K562 (cell line): Measurements from ENCODE around the gene TP73. TPM values are rescaled to one million over a fixed set of nuclear protein-coding genes. Genes with fewer than 3 reads are reported as not detected.

ENCODE experiments used
- KAT2B ChIP-seq: IDR thresholded peaks from one replicate; pipeline ENCODE4 v1.6.1; 2012; ENCODE audit warnings: low read depth, mild to moderate bottlenecking, control low read depth, inconsistent platforms, low read length, moderate library complexity
- LARP7 ChIP-seq: fragments of 450-650 bp; IDR thresholded peaks from 2 replicates; pipeline ENCODE4 v1.6.1; 2016
- MEIS2 ChIP-seq: fragments of 450-650 bp; IDR thresholded peaks from 2 replicates; pipeline ENCODE4 v1.6.1; 2014; ENCODE audit warnings: mild to moderate bottlenecking; ENCODE audit not compliant: partially characterized antibody
- PTRF ChIP-seq: fragments of 450-650 bp; IDR thresholded peaks from 2 replicates; pipeline ENCODE4 v1.6.1; 2016; ENCODE audit warnings: mild to moderate bottlenecking, missing genetic modification characterization, missing compliant biosample characterization
- RCOR1 ChIP-seq, 2 experiments: IDR thresholded peaks; 2 replicates each; pipeline ENCODE4 v1.6.1; 2012; ENCODE audit warnings: low read depth in 2 of 2, low read length in 2 of 2, borderline replicate concordance in 1 of 2, improper control_type of control experiment in 1 of 2
- ZBTB17 ChIP-seq: fragments of 450-650 bp; formaldehyde crosslinking; IDR thresholded peaks from 2 replicates; pipeline ENCODE4 v1.4.0; 2020; ENCODE audit warnings: mild to moderate bottlenecking
- ZNF197 ChIP-seq: fragments of 200-800 bp; sonication (Bioruptor generic); IDR thresholded peaks from 2 replicates; pipeline ENCODE4 v1.6.1; 2016; ENCODE audit warnings: low read depth, missing genetic modification characterization, missing compliant biosample characterization
- ZNF239 ChIP-seq: fragments of 250-450 bp; sonication (Bioruptor Pico); IDR thresholded peaks from 2 replicates; pipeline ENCODE4 v1.4.0; 2020; ENCODE audit warnings: mild to moderate bottlenecking
- ZNF696 ChIP-seq: fragments of 250-450 bp; sonication (Bioruptor Pico); conservative IDR thresholded peaks from 2 replicates; pipeline ENCODE4 v1.4.0; 2020; ENCODE audit warnings: mild to moderate bottlenecking, moderate library complexity
- ZNF76 ChIP-seq: fragments of 250-450 bp; sonication (Bioruptor Pico); IDR thresholded peaks from 2 replicates; pipeline ENCODE4 v1.4.0; 2020; ENCODE audit warnings: mild to moderate bottlenecking, moderate library complexity, borderline replicate concordance
- ZNF764 ChIP-seq: fragments of 250-450 bp; sonication (Bioruptor Pico); IDR thresholded peaks from 2 replicates; pipeline ENCODE4 v1.4.0; 2020; ENCODE audit warnings: low read depth, mild to moderate bottlenecking, moderate library complexity
- ZNF778 ChIP-seq: fragments of 450-650 bp; formaldehyde crosslinking; IDR thresholded peaks from 2 replicates; pipeline ENCODE4 v1.4.0; 2020; ENCODE audit warnings: mild to moderate bottlenecking, moderate library complexity
- polyA plus RNA-seq, 8 experiments: library from polyadenylated mRNA; depleted of rRNA in 4 of 8; stranded (reverse) in 5 of 8; unstranded in 3 of 8; fragments of >200 nt; fragmentation: Nextera tagmentation in 2 of 8; fragmentation: Illumina TruSeq in 1 of 8; extraction: Ambion mirVana in 2 of 8; extraction: Trizol in 1 of 8; gene quantifications; 2 replicates each; pipeline versions ENCODE4 v1.2.1 to v1.2.3, GENCODE V29; 2011 to 2014; ENCODE audit warnings: inconsistent platforms in 1 of 8, missing spikeins in 1 of 8
- total RNA-seq, 7 experiments: library from RNA; depleted of rRNA in 6 of 7; stranded (reverse); fragments of >200 nt in 6 of 7; fragmentation: Illumina TruSeq in 2 of 7; extraction: Trizol in 2 of 7; gene quantifications; 2 replicates each; pipeline versions ENCODE4 v1.2.1 to v1.2.3, GENCODE V29; 2011 to 2021; ENCODE audit warnings: low replicate concordance in 1 of 7
- TF ChIP-seq, protein P1 (sequence below): fragments of 450-650 bp; conservative IDR thresholded peaks from 2 replicates; pipeline ENCODE4 v1.6.1; 2016; ENCODE audit warnings: missing genetic modification characterization, low read depth, mild to moderate bottlenecking, missing compliant biosample characterization, moderate library complexity
- TF ChIP-seq, protein P2 (sequence below): sonication (generic); formaldehyde crosslinking; IDR thresholded peaks from 2 replicates; pipeline ENCODE4 v1.8.1; 2023; ENCODE audit warnings: mild to moderate bottlenecking, missing genetic modification reagents

The TP73 gene
- total and polyA plus RNA-seq, 9 of the 15 experiments (the other 6 are each of a cell fraction or from before 2014, with no cell fraction given), result 0.07 to 1.6 (median 0.40) TPM; not detected in 2

DNA sequence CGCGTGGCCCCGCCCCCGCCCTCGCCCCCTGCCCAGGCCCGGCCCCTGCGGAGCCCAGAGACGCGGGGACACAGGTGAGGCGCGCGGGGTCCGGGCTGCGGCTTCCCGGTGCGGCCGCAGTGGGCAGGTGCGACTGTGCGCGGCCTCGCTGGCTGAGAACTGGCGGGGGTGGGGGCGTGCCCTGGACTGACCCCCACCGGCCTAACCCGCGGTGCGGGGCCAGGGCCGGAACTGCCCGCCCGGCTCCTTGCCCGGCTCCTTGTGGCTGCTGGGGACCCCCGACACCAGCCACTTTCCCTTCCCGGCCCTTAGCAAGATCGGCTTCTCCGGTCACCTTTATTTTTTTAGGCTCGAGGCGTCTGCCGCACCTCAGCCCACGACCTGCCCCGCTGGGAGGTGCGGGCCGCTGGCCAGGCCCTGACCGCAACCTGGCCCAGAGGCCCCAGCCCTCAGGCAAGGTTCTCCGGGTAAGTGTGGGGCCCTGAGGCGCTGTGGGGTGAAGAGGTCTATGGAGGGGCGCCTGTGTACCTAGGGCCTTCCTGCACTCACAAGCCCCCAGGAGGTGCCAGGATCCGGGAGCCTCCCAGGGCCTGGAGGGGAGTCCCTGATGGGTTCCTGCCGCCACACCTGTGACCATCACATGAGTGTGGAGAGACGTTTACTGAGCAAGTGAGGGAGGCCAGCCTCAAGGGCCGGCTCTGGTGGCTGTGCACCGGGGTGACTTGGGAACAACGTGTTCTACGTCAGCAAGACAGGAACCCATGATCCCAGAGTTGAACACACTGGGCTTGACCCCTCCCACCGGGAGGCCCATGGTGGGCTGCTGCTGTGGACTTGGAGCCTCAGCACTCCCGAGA, 120.6 kb downstream of the TP73 start, which contains the start of gene SMIM1 (continued):
- TF ChIP-seq MEIS2 (no peak), ZNF76 (CRISPR knock-in tag) (no peak), ZNF778 (CRISPR knock-in tag) (no peak), ZNF696 (no peak), RCOR1 (IDR thresholded peaks at IDR 0.05; ENCODE audit: borderline replicate concordance in 1 of 2, low read depth in 2 of 2, low read length in 2 of 2) (no peak), PTRF (tag) (no peak), ZNF197 (no peak), ZNF764 (no peak), ZBTB17 (CRISPR knock-in tag) (peak; percentile 69; the same call in 1 of the 2 replicates), ZNF239 (CRISPR knock-in tag) (no peak), KAT2B (no peak), LARP7 (no peak)
- TF ChIP-seq, protein P1, sequence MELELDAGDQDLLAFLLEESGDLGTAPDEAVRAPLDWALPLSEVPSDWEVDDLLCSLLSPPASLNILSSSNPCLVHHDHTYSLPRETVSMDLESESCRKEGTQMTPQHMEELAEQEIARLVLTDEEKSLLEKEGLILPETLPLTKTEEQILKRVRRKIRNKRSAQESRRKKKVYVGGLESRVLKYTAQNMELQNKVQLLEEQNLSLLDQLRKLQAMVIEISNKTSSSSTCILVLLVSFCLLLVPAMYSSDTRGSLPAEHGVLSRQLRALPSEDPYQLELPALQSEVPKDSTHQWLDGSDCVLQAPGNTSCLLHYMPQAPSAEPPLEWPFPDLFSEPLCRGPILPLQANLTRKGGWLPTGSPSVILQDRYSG (tag), result no peak
- TF ChIP-seq, protein P2, sequence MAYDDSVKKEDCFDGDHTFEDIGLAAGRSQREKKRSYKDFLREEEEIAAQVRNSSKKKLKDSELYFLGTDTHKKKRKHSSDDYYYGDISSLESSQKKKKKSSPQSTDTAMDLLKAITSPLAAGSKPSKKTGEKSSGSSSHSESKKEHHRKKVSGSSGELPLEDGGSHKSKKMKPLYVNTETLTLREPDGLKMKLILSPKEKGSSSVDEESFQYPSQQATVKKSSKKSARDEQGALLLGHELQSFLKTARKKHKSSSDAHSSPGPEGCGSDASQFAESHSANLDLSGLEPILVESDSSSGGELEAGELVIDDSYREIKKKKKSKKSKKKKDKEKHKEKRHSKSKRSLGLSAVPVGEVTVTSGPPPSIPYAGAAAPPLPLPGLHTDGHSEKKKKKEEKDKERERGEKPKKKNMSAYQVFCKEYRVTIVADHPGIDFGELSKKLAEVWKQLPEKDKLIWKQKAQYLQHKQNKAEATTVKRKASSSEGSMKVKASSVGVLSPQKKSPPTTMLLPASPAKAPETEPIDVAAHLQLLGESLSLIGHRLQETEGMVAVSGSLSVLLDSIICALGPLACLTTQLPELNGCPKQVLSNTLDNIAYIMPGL (CRISPR knock-in tag), result no peak
